HCT116 (cell line): Measurements from ENCODE around the gene PRICKLE2. TPM values are rescaled to one million over a fixed set of nuclear protein-coding genes. Genes with fewer than 3 reads are reported as not detected.

ENCODE experiments used
- ATAC-seq: fragments of 200-7000 bp; cut with Tn5 transposase; 2 replicates; pipeline ENCODE4 v1.9.1; 2020; ENCODE audit warnings: mild to moderate bottlenecking, moderate library complexity
- BruUV-seq: library from RNA; stranded (reverse); fragments of 400-500 nt; replicated peaks from 2 replicates; lab custom pipeline; 2021; lab: Mats Ljungman, UMichigan
- CTCF ChIA-PET: fragments of 300-600 bp; sonication (Branson Sonifier 250); formaldehyde crosslinking; loops from one replicate; lab custom pipeline; 2021; ENCODE audit warnings: antibody characterized with exemption; lab: Charles Lee
- POLR2A ChIA-PET: fragments of 300-600, 350-600 bp; sonication (Branson Sonifier 250); formaldehyde crosslinking; loops from one replicate; lab custom pipeline; 2021; ENCODE audit warnings: antibody characterized with exemption; lab: Charles Lee
- RAD21 ChIA-PET, 2 experiments: fragments of 300-600 bp; sonication (Branson Sonifier 250); formaldehyde crosslinking; loops; one replicate each; lab custom pipeline; 2023; ENCODE audit warnings: low total read pairs in 2 of 2; ENCODE audit not compliant: uncharacterized antibody in 2 of 2, unreplicated experiment in 2 of 2, low non-redundant PET in 1 of 2; lab: Charles Lee
- DNase-seq: peaks from one replicate; pipeline ENCODE4 v3.0.0-alpha.2; 2010; ENCODE audit warnings: low read depth, low spot score
- H2AFZ ChIP-seq: fragments of 200-600 bp; shearing (Covaris generic), sonication (generic); 2 replicates; pipeline ENCODE4 v1.6.1; 2017; ENCODE audit warnings: low read depth, mixed run types, mixed read lengths, antibody characterized with exemption, low read length; ENCODE audit not compliant: poor library complexity, severe bottlenecking
- H3K27ac ChIP-seq: 2 replicates; pipeline ENCODE4 v1.5.1; 2012; ENCODE audit warnings: low read depth, low read length
- H3K27me3 ChIP-seq: fragments of 200-600 bp; sonication (generic); 2 replicates; pipeline ENCODE4 v1.6.1; 2016; ENCODE audit warnings: mixed run types, low read length, mixed read lengths; ENCODE audit not compliant: insufficient read depth
- H3K36me3 ChIP-seq, 2 experiments: fragments of 200-500 bp in 1 of 2; fragments of 200-600 bp in 1 of 2; sonication (Bioruptor generic) in 1 of 2; sonication (generic) in 1 of 2; 2 replicates each; pipeline versions ENCODE4 v1.5.1 to v1.6.1; 2014 to 2016; ENCODE audit warnings: low read length in 2 of 2, inconsistent platforms in 1 of 2, mixed read lengths in 1 of 2, mixed run types in 1 of 2; ENCODE audit not compliant: insufficient read depth in 2 of 2, control insufficient read depth in 1 of 2
- H3K4me1 ChIP-seq, 2 experiments: fragments of 200-600 bp in 1 of 2; sonication (generic) in 1 of 2; 2 replicates each; pipeline versions ENCODE4 v1.5.1 to v1.6.1; 2012 to 2017; ENCODE audit warnings: low read length in 2 of 2, inconsistent platforms in 1 of 2, mild to moderate bottlenecking in 1 of 2, mixed read lengths in 1 of 2, mixed run types in 1 of 2, moderate library complexity in 1 of 2; ENCODE audit not compliant: insufficient read depth in 2 of 2, control insufficient read depth in 1 of 2
- H3K4me2 ChIP-seq: fragments of 200-600 bp; sonication (generic); 2 replicates; pipeline ENCODE4 v1.6.1; 2017; ENCODE audit warnings: mixed run types, low read length, mixed read lengths
- H3K4me3 ChIP-seq, 2 experiments: fragments of 200-600 bp in 1 of 2; sonication (generic) in 1 of 2; replicated peaks in 1 of 2; 2 replicates each; pipeline ENCODE4 v1.5.1; 2011 to 2016; ENCODE audit warnings: low read length in 2 of 2, control low read depth in 1 of 2, low read depth in 1 of 2, mild to moderate bottlenecking in 1 of 2, mixed read lengths in 1 of 2, mixed run types in 1 of 2
- H3K79me2 ChIP-seq: fragments of 200-600 bp; sonication (generic); 2 replicates; pipeline ENCODE4 v1.6.1; 2017; ENCODE audit warnings: mild to moderate bottlenecking, mixed run types, low read length, moderate library complexity, mixed read lengths; ENCODE audit not compliant: insufficient read depth
- H3K9ac ChIP-seq: fragments of 200-600 bp; sonication (generic); 2 replicates; pipeline ENCODE4 v1.6.1; 2016; ENCODE audit warnings: low read length, mixed read lengths
- H3K9me2 ChIP-seq: fragments of 200-600 bp; sonication (generic), shearing (Covaris generic); 2 replicates; pipeline ENCODE4 v1.6.1; 2017; ENCODE audit warnings: mixed run types, mild to moderate bottlenecking, moderate library complexity; ENCODE audit not compliant: insufficient read depth
- H3K9me3 ChIP-seq, 2 experiments: fragments of 200-500 bp in 1 of 2; fragments of 200-600 bp in 1 of 2; sonication (Bioruptor generic) in 1 of 2; sonication (generic) in 1 of 2; 2 replicates each; pipeline ENCODE4 v1.6.1; 2014 to 2017; ENCODE audit warnings: low read length in 2 of 2, mixed read lengths in 2 of 2, inconsistent platforms in 1 of 2, low read depth in 1 of 2, mild to moderate bottlenecking in 1 of 2, mixed run types in 1 of 2, moderate library complexity in 1 of 2; ENCODE audit not compliant: control insufficient read depth in 1 of 2, insufficient read depth in 1 of 2
- H4K20me1 ChIP-seq: fragments of 200-600 bp; sonication (generic), shearing (Covaris generic); 2 replicates; pipeline ENCODE4 v1.6.1; 2017; ENCODE audit warnings: mixed run types, mild to moderate bottlenecking, moderate library complexity; ENCODE audit not compliant: insufficient read depth
- EGR1 ChIP-seq: IDR thresholded peaks from 2 replicates; pipeline ENCODE4 v1.6.1; 2012; ENCODE audit warnings: low read depth
- EZH2 ChIP-seq: fragments of 200-600 bp; sonication (generic); IDR thresholded peaks from 2 replicates; pipeline ENCODE4 v1.6.1; 2017; ENCODE audit warnings: antibody characterized with exemption, mixed run types
- EZH2phosphoT487 ChIP-seq: fragments of 200-600 bp; IDR thresholded peaks from 2 replicates; pipeline ENCODE4 v1.6.1; 2018; ENCODE audit warnings: antibody characterized with exemption, borderline replicate concordance
- JUND ChIP-seq: IDR thresholded peaks from 2 replicates; pipeline ENCODE4 v1.6.1; 2012
- POLR2A ChIP-seq: IDR thresholded peaks from 2 replicates; pipeline ENCODE4 v1.7.0; 2011; ENCODE audit warnings: borderline replicate concordance; ENCODE audit not compliant: insufficient read depth, insufficient read length; ENCODE audit errors: extremely low read depth
- POLR2AphosphoS5 ChIP-seq: IDR thresholded peaks from 2 replicates; pipeline ENCODE4 v1.6.1; 2011; ENCODE audit warnings: mild to moderate bottlenecking, low read depth, low read length, moderate library complexity
- RAD21 ChIP-seq: IDR thresholded peaks from 2 replicates; pipeline ENCODE4 v1.6.1; 2012; ENCODE audit warnings: low read depth, mild to moderate bottlenecking
- SIN3A ChIP-seq: IDR thresholded peaks from 2 replicates; pipeline ENCODE4 v1.6.1; 2012; ENCODE audit warnings: low read depth
- SRF ChIP-seq: IDR thresholded peaks from 2 replicates; pipeline ENCODE4 v1.6.1; 2012; ENCODE audit warnings: low read depth
- ZNF274 ChIP-seq: fragments of 200-500 bp; sonication (Bioruptor generic); IDR thresholded peaks from 2 replicates; pipeline ENCODE4 v1.6.1; 2014; ENCODE audit warnings: mild to moderate bottlenecking, low read depth, low read length, inconsistent platforms
- intact Hi-C: fragments of 100-400 bp; cut with micrococcal nuclease; formaldehyde crosslinking; loops from 2 replicates; pipeline ENCODE4 v1.10.0; 2022
- total RNA-seq: library from RNA; stranded (reverse); gene quantifications from one replicate; pipeline ENCODE4 v1.2.1, GENCODE V29; 2021; ENCODE audit not compliant: unreplicated experiment
- TF ChIP-seq, protein P1 (sequence below): IDR thresholded peaks from 2 replicates; pipeline ENCODE4 v1.6.1; 2011; ENCODE audit warnings: mild to moderate bottlenecking, low read length, moderate library complexity; ENCODE audit not compliant: insufficient replicate concordance; ENCODE audit errors: extremely low read depth

Gene PRICKLE2
- total RNA-seq, 1 experiment from 2014 or later, result 0.05 TPM

DNA sequence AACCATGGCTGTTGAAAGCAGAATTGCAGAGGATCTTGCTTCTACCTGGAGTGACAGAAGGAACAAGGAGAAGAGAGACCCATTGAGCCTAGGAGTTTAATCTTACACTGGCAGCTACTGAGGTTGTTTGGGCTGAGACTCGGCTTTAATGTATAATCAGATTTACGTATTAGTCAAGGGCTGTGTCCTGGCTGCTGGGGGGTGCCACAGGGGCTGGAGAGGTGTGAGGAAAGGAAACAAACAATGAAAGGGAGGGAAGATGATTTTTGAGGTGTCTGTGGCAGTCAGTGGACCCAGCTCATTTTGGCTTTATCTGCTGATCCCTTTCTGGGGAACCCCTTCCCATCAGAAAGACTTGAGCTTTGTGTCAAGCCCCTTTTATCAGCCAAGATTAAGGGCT is 95.7 kb downstream of the PRICKLE2 start:
- POLR2A ChIA-PET, result no interaction called here

DNA sequence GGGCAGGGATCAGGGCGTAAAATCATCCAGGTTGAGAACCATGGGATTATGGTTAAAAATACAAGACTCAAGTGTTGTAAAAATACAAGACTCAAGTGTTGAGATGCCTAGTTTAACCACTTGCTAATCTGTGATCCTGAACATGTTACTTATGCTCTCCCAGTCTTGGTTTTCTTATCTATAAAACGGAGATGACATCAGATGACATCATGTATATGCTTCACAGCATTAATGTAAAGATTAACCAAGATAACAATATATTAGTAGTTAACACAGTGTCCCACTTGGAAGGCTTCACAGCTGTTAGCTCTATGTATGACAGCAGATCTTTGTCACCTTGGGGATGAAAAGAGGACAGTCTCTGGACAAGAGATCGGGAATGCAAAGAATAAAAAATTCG is 96.2 kb downstream of the PRICKLE2 start:
- Histone ChIP-seq H2AFZ (no peak overlapping the region), H3K9me3 (no peaks in the 10 kb centered on the region), H3K4me3 (no peak overlapping the region), H4K20me1 (no peaks in the 10 kb centered on the region), H3K27me3 (peaks cover 39% of the 10 kb centered on the region), H3K79me2 (no peaks in the 10 kb centered on the region), H3K4me2 (no peak overlapping the region), H3K4me1 (no peaks in the 10 kb centered on the region), H3K36me3 (no peaks in the 10 kb centered on the region), H3K9ac (no peak overlapping the region), H3K27ac (no peak overlapping the region), H3K9me2 (no peaks in the 10 kb centered on the region)
- TF ChIP-seq POLR2A (no peak), SRF (no peak), EZH2 (no peak), EZH2phosphoT487 (no peak), JUND (no peak), ZNF274 (no peak), RAD21 (no peak), POLR2AphosphoS5 (no peak)
- BruUV-seq, result no TSS peak
- ChIA-PET CTCF (no interaction called here), RAD21 (no interaction called here), POLR2A (no interaction called here)
- ATAC-seq, result no peak
- no peak for DNase-seq
- intact Hi-C loops, result no loop called here

More for the DNA sequence above, 95.7 kb downstream of the PRICKLE2 start:
- H3K27me3 ChIP-seq, result peaks cover 39% of the 10 kb centered on the region
- no peak for DNase-seq
- no peaks in the 10 kb centered on the region for H3K9me3 ChIP-seq
- H3K9ac ChIP-seq, result no peak overlapping the region
- H3K4me3 ChIP-seq, result no peak overlapping the region
- BruUV-seq, result no TSS peak
- H3K4me1 ChIP-seq, result no peaks in the 10 kb centered on the region
- no peaks in the 10 kb centered on the region for H3K36me3 ChIP-seq
- CTCF ChIA-PET, result no interaction called here
- TF ChIP-seq, protein P1, sequence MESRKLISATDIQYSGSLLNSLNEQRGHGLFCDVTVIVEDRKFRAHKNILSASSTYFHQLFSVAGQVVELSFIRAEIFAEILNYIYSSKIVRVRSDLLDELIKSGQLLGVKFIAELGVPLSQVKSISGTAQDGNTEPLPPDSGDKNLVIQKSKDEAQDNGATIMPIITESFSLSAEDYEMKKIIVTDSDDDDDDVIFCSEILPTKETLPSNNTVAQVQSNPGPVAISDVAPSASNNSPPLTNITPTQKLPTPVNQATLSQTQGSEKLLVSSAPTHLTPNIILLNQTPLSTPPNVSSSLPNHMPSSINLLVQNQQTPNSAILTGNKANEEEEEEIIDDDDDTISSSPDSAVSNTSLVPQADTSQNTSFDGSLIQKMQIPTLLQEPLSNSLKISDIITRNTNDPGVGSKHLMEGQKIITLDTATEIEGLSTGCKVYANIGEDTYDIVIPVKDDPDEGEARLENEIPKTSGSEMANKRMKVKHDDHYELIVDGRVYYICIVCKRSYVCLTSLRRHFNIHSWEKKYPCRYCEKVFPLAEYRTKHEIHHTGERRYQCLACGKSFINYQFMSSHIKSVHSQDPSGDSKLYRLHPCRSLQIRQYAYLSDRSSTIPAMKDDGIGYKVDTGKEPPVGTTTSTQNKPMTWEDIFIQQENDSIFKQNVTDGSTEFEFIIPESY, result no peak
- TF ChIP-seq EGR1 (no peak), SIN3A (no peak)
- TF ChIP-seq, all 23 proteins: peak for 0
- no peak for ATAC-seq
- Histone ChIP-seq H3K9me2 (no peaks in the 10 kb centered on the region), H2AFZ (no peak overlapping the region), H3K4me2 (no peak overlapping the region), H3K27ac (no peak overlapping the region), H4K20me1 (no peaks in the 10 kb centered on the region), H3K79me2 (no peaks in the 10 kb centered on the region)
- intact Hi-C loops, result no loop called here
- RAD21 ChIA-PET, result no interaction called here
